Activated CD4-positive, alpha-beta T cell treated with anti-CD3 and anti-CD28 coated beads, Interleukin-2, amount 50 U/mL, for 24 hours (primary cell): Measurements from ENCODE around the gene ELL.

Experiments
- DNase-seq, 2 donors: peaks; one replicate each; pipeline ENCODE4 v3.0.0-alpha.2; 2020; ENCODE audit warnings: low read depth in 1 of 2, low spot score in 1 of 2

The ELL gene

GRCh38 chr19:18435842-18436670 lies 85.8 kb downstream of the ELL start:
- DNase-seq, result no peak

- no peak for DNase-seq
Observed at GRCh38 chr19:18435178-18435841, 86.6 kb downstream of the ELL start.

- no peak for DNase-seq
Observed at GRCh38 chr19:18434411-18435175, 87.3 kb downstream of the ELL start.

- no peak for DNase-seq
Observed at GRCh38 chr19:18433735-18434398, 88.0 kb downstream of the ELL start.

DNA sequence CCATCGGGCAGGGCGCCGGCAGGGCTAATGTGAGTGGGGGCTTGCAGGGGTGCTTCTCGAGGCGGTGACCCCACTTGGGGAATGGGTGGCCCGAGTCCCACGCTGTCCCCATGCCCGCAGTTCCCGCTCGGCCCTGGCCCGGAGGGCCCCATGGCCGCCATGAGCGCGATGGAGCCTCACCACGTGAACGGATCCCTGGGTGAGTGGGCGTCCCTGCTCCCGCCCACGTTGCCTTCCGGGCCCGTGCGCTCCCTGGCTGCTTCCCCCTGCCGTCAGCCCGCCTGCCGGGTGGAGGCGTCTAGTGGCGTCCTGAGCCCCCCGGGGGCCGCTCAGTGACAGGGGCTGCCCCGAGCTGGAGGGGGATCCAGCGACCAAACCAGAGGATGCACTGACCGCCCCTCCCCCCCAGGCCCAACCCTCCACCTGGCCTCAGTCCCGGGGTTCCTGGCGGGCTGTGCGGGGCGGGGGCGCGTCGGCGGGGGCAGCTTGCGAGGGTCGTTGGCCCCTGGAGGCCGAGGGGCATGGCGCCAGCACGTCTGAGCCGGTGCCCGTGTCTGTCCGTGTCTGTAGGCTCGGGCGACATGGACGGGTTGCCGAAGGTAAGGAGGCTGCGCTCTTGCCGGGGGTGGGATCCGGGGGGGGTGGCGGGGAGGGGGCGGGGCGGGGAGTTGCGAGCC lies 88.7 kb downstream of the ELL start:
- no peak for DNase-seq

GRCh38 chr19:18432275-18433014 lies 89.4 kb downstream of the ELL start:
- no peak for DNase-seq

DNA sequence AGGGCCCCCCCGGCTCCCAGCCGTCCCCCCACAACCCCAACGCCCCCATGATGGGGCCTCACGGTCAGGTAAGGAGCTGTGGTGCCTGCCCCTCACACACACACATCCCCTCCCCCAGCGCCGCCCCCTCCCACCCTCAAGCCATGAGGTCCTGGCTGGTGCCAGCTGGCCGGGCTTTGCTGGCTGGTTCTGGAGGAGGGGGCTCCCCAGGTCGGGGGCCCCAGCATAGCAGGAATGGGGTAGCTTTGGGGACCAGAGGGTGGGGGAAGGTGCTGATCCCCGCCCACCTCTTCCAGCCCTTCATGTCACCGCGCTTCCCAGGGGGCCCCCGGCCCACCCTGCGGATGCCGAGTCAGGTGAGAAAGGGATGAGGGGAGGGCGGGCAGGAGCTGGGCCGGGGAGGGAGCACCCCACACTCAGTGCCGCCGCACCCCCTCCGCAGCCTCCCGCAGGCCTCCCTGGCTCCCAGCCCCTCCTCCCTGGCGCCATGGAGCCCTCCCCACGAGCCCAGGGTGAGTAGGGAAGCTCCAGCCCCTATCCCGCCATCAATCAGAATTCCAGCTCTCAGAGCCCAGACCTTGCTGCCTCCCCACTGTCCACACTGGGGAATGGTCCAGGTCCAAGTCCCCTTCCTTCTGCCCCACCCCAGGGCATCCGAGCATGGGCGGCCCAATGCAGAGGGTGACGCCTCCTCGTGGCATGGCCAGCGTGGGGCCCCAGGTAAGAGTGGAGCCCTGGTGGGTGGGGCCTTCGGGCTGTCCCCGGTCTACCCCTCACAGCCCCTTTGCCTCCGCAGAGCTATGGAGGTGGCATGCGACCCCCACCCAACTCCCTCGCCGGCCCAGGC lies 90.3 kb downstream of the ELL start:
- DNase-seq, result no peak

GRCh38 chr19:18430417-18431144 lies 91.3 kb downstream of the ELL start:
- DNase-seq, result no peak

DNA sequence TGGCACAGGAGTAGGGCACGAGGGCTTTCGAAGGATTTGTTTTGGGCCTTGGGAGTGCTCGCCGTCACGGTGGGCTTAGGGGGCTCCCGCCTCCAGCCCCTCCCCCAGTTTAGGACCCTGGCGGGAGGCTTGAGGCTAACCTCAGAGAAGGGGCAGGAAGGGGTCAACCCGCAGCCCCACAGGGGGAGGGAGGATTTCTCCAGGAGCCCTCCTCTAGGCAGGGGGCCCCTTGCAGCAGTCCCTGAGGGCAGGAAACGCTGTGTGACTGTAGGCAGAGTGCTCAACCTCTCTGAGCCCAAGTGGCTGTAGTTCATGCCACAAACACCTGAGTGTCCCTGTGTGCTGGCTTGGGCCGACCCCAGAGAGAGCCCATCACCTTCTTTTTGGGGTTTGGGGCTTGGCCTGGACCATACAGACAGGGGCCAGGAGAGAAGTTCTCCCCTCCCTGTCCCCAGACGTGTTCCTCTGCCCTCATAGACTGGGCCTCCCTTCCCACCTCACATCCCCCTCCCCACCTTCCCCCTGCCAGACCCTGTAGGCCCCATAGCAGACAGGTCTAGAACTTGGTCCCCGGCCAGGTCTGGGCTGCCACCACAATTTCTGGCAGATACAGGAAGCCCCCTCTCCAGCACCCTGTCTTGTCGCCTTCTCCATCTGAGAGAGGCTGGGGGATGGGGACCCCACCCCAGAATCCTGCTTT lies 92.0 kb downstream of the ELL start:
- no peak for DNase-seq

GRCh38 chr19:18428787-18429674 lies 92.8 kb downstream of the ELL start:
- DNase-seq, result peak in 1 of 2 donors; percentile 55

- DNase-seq, result no peak
Observed at GRCh38 chr19:18428173-18428786, 93.6 kb downstream of the ELL start.

GRCh38 chr19:18427743-18428113 lies 94.1 kb downstream of the ELL start:
- DNase-seq, result no peak

DNA sequence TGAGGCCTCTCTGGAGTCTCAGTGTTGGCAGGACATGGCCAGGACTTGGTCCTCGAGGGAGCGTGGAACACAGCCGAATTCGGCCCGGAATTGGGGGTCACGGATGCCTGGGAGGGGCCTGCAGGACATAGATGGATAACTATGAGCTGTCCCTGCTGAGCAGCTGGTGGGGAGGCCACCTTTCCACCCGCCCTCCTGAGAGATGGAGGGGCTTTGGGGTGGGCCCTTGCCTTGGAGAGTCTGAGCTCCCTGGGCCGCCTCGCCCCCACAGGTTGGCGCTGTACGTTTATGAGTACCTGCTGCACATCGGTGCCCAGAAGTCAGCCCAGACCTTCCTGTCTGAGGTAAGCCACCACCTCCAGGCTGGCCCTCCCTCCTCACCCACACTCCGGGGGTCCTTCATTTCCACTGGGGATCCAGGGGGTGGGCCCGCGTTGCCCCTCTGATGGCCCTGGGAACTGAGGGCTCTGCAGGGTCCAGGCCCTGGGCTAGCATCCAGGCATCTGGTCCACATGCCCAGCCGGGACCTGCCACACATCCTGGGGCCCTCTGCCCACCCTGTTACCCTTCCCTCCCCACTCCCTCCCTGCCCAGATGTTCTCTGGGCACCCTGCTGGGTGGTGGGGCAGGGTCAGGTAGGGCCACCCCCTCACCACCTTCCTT lies 94.7 kb downstream of the ELL start:
- no peak for DNase-seq

GRCh38 chr19:18426416-18426767 lies 95.5 kb downstream of the ELL start:
- DNase-seq, result no peak

- no peak for DNase-seq
Observed at GRCh38 chr19:18425515-18426415, 96.1 kb downstream of the ELL start.
